22Rv1 (cell line): ENCODE measurements around the gene PPA2.

ENCODE experiments used
- H3K27ac ChIP-seq: fragments of 450-650 bp; 2 replicates; pipeline ENCODE4 v1.5.1; 2017
- ZFX ChIP-seq: fragments of 450-650 bp; IDR thresholded peaks from 2 replicates; pipeline ENCODE4 v1.6.1; 2017; ENCODE audit warnings: antibody characterized with exemption, borderline replicate concordance
- TF ChIP-seq, protein P1 (sequence below): fragments of 450-650 bp; IDR thresholded peaks from 2 replicates; pipeline ENCODE4 v1.5.1; 2017; ENCODE audit warnings: mild to moderate bottlenecking

Gene PPA2

DNA sequence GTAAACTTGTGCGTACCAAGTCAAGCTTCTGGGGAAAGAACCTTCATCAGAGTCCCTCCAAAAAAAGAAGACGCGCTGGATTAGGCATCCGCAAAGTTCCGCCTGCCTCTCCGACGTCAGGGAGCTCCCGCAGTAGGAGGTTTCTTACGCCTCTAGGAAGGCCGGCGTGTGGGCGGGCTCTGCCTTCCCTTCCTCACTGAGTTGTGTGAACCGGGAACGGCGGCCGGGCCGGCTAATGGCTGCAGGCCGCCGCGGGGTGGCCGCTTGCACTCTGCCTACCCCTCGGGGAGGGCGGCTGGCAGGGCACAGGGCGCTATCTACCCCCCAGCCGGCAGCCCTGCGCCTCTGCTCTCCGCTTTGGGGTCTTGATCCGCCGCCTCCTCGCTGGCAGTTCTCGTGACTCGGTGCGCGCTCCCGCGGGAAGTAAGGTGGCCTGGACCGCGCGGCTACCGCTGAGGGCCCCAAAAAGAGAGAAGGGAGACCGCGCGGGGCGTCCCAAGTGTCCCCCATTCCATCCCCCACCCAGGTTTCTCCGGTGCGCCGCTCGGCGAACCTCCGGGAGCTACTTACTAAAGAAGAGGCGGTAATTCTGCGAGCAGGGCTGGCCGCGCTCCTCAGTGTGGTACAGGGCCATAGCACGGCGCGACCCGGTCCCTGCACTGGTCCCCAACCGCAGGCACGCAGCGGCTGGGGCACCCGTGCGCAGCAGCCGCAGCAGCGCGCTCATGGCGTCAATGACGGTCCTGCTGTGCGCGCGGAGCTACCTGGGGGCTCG lies at the start of gene PPA2:
Gene PPA2 (minus strand): TSS at position 739 of the 775 bp plus-strand sequence. CDS start 12 bp downstream, at position 727.
- H3K27ac ChIP-seq = peak within 1 kb of the TSS; percentile 92
- no peak for TF ChIP-seq ZFX
- TF ChIP-seq, protein P1, sequence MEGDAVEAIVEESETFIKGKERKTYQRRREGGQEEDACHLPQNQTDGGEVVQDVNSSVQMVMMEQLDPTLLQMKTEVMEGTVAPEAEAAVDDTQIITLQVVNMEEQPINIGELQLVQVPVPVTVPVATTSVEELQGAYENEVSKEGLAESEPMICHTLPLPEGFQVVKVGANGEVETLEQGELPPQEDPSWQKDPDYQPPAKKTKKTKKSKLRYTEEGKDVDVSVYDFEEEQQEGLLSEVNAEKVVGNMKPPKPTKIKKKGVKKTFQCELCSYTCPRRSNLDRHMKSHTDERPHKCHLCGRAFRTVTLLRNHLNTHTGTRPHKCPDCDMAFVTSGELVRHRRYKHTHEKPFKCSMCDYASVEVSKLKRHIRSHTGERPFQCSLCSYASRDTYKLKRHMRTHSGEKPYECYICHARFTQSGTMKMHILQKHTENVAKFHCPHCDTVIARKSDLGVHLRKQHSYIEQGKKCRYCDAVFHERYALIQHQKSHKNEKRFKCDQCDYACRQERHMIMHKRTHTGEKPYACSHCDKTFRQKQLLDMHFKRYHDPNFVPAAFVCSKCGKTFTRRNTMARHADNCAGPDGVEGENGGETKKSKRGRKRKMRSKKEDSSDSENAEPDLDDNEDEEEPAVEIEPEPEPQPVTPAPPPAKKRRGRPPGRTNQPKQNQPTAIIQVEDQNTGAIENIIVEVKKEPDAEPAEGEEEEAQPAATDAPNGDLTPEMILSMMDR = no peak

- TF ChIP-seq, protein P1 = peak; percentile 88
- no peak for TF ChIP-seq ZFX
Observed at GRCh38 chr4:105520819-105521790, 47.2 kb upstream of the PPA2 start.

DNA sequence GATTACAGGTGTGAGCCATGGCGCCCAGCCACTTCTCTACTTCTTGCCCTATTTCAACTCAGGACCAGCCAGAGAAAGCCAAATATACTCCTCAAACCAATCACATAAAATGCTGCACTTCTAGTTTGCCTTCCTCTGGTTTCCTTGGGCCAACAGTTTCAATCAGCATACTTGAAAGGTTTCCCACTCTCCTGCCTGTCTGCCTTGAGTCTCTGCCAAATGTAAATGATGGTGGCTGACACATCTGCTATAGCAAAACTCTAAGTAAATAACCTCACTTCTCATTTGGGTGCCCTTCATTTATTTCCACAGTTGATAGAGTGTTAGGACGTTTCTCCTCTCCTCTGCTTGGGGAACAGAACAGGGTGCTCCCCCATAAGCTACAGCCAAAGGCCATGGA lies 36.4 kb upstream of the PPA2 start:
- H3K27ac ChIP-seq = no peak overlapping the region
- TF ChIP-seq ZFX = no peak
- TF ChIP-seq, protein P1 = no peak

More at GRCh38 chr4:105520819-105521790, 47.2 kb upstream of the PPA2 start:
- H3K27ac ChIP-seq = no peak overlapping the region

- no peak overlapping the region for H3K27ac ChIP-seq
- no peak for TF ChIP-seq ZFX
- TF ChIP-seq, protein P1 = no peak
Observed at GRCh38 chr4:105509714-105510113, 35.9 kb upstream of the PPA2 start.

GRCh38 chr4:105509291-105509690 lies 35.4 kb upstream of the PPA2 start:
- H3K27ac ChIP-seq = no peak overlapping the region
- TF ChIP-seq, protein P1 = no peak
- no peak for TF ChIP-seq ZFX

DNA sequence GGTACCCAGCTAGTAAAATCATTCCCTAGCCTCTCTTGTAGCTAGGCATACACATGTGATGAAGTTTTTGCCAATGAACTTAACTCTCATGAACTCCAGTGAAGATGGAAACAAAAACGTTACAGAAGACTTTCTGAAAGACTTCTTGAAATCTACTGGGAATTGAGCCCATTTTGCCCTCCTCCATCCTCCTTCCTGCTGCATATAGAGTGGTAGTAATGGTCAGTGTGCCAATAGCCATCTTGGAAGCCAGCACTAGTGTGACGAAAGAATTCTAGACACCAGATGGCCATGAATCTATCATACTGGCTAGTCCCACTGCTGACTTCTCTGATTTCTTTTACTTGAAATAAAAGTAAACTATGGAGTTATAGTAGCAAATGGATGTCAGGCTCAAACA lies 30.9 kb upstream of the PPA2 start:
- TF ChIP-seq, protein P1 = no peak
- no peak for TF ChIP-seq ZFX
- no peak overlapping the region for H3K27ac ChIP-seq
